WTC11 (cell line): ENCODE results near the gene TP73. TPM values are rescaled to one million over a fixed set of nuclear protein-coding genes. Genes with fewer than 3 reads are reported as not detected.

Source experiments
- ATAC-seq: fragments of 200-7000 bp; cut with Tn5 transposase; 2 replicates; pipeline ENCODE4 v1.10.0; 2021; ENCODE audit warnings: mild to moderate bottlenecking, moderate library complexity
- CTCF ChIA-PET: fragments of 300-600 bp; sonication (Branson Sonifier 250); formaldehyde crosslinking; loops from one replicate; lab custom pipeline; 2021; ENCODE audit warnings: antibody characterized with exemption; lab: Charles Lee
- POLR2A ChIA-PET: fragments of 350-600 bp; sonication (Branson Sonifier 250); formaldehyde crosslinking; loops from one replicate; lab custom pipeline; 2021; ENCODE audit warnings: antibody characterized with exemption; lab: Charles Lee
- DNase-seq: peaks from one replicate; pipeline ENCODE4 v3.0.0; 2021; ENCODE audit warnings: low spot score
- H3K27ac Mint-ChIP-seq: 2 replicates; pipeline ENCODE4 v1.8.0; 2021; ENCODE audit warnings: mixed read lengths
- H3K27me3 Mint-ChIP-seq: 2 replicates; pipeline ENCODE4 v1.8.0; 2021; ENCODE audit warnings: low read depth, mild to moderate bottlenecking, moderate library complexity, mixed read lengths
- H3K36me3 Mint-ChIP-seq: 2 replicates; pipeline ENCODE4 v1.8.0; 2021; ENCODE audit warnings: mixed read lengths
- H3K4me1 Mint-ChIP-seq: 2 replicates; pipeline ENCODE4 v1.8.0; 2022; ENCODE audit warnings: mixed read lengths
- H3K4me3 Mint-ChIP-seq: 2 replicates; pipeline ENCODE4 v1.8.0; 2021; ENCODE audit warnings: mild to moderate bottlenecking, moderate library complexity, mixed read lengths
- H3K9me3 Mint-ChIP-seq: 2 replicates; pipeline ENCODE4 v1.8.0; 2021; ENCODE audit warnings: mixed read lengths
- ATF1 ChIP-seq: sonication (generic); formaldehyde crosslinking; IDR thresholded peaks from 2 replicates; pipeline ENCODE4 v1.8.1; 2023; ENCODE audit warnings: mild to moderate bottlenecking, moderate library complexity, missing genetic modification reagents
- ATF2 ChIP-seq: sonication (generic); formaldehyde crosslinking; IDR thresholded peaks from 2 replicates; pipeline ENCODE4 v1.8.1; 2022; ENCODE audit warnings: low read depth, missing genetic modification reagents, borderline replicate concordance
- ATF6 ChIP-seq: sonication (generic); formaldehyde crosslinking; IDR thresholded peaks from 2 replicates; pipeline ENCODE4 v1.8.1; 2023; ENCODE audit warnings: mild to moderate bottlenecking, missing genetic modification reagents
- CREB1 ChIP-seq: sonication (generic); formaldehyde crosslinking; IDR thresholded peaks from 2 replicates; pipeline ENCODE4 v1.8.0; 2023; ENCODE audit warnings: mild to moderate bottlenecking, missing genetic modification reagents
- CREM ChIP-seq: sonication (generic); formaldehyde crosslinking; IDR thresholded peaks from 2 replicates; pipeline ENCODE4 v1.8.1; 2022; ENCODE audit warnings: mild to moderate bottlenecking, missing genetic modification reagents, moderate library complexity
- CTCF ChIP-seq: fragments of 200-600 bp; IDR thresholded peaks from 2 replicates; pipeline ENCODE4 v1.8.0; 2022; ENCODE audit warnings: antibody characterized with exemption
- EMX1 ChIP-seq: fragments of 250-450 bp; sonication (Bioruptor Pico); IDR thresholded peaks from 2 replicates; pipeline ENCODE4 v1.8.0; 2021; ENCODE audit warnings: mild to moderate bottlenecking
- ETV6 ChIP-seq: sonication (generic); formaldehyde crosslinking; IDR thresholded peaks from 2 replicates; pipeline ENCODE4 v1.8.1; 2022; ENCODE audit warnings: mild to moderate bottlenecking, missing genetic modification reagents
- FOXK1 ChIP-seq: sonication (generic); formaldehyde crosslinking; IDR thresholded peaks from 2 replicates; pipeline ENCODE4 v1.8.0; 2022; ENCODE audit warnings: mild to moderate bottlenecking, moderate library complexity, missing genetic modification reagents
- HMGA2 ChIP-seq: fragments of 250-450 bp; sonication (Bioruptor Pico); IDR thresholded peaks from 2 replicates; pipeline ENCODE4 v1.4.0; 2021; ENCODE audit warnings: mild to moderate bottlenecking, moderate library complexity
- IRF1 ChIP-seq: sonication (generic); formaldehyde crosslinking; IDR thresholded peaks from 2 replicates; pipeline ENCODE4 v1.8.0; 2023; ENCODE audit warnings: missing genetic modification reagents
- JUN ChIP-seq: sonication (generic); formaldehyde crosslinking; IDR thresholded peaks from 2 replicates; pipeline ENCODE4 v1.8.0; 2023; ENCODE audit warnings: mild to moderate bottlenecking, missing genetic modification reagents
- MLX ChIP-seq: sonication (generic); formaldehyde crosslinking; IDR thresholded peaks from 2 replicates; pipeline ENCODE4 v1.8.1; 2023; ENCODE audit warnings: mild to moderate bottlenecking, missing genetic modification reagents, moderate library complexity
- SMAD3 ChIP-seq: sonication (generic); formaldehyde crosslinking; IDR thresholded peaks from 2 replicates; pipeline ENCODE4 v1.8.0; 2022; ENCODE audit warnings: missing genetic modification reagents, mild to moderate bottlenecking, borderline replicate concordance
- SP1 ChIP-seq: sonication (generic); formaldehyde crosslinking; conservative IDR thresholded peaks from 2 replicates; pipeline ENCODE4 v1.8.1; 2022; ENCODE audit warnings: missing genetic modification reagents
- USF1 ChIP-seq: sonication (generic); formaldehyde crosslinking; IDR thresholded peaks from 2 replicates; pipeline ENCODE4 v1.8.0; 2022; ENCODE audit warnings: mild to moderate bottlenecking, missing genetic modification reagents
- ZMAT4 ChIP-seq: fragments of 250-450 bp; sonication (Bioruptor Pico); IDR thresholded peaks from 2 replicates; pipeline ENCODE4 v1.9.0; 2021; ENCODE audit warnings: mild to moderate bottlenecking
- ZNF232 ChIP-seq: sonication (generic); formaldehyde crosslinking; IDR thresholded peaks from 2 replicates; pipeline ENCODE4 v1.8.0; 2022; ENCODE audit warnings: mild to moderate bottlenecking, missing genetic modification reagents
- ZNF263 ChIP-seq: sonication (generic); formaldehyde crosslinking; IDR thresholded peaks from 2 replicates; pipeline ENCODE4 v1.8.1; 2022; ENCODE audit warnings: low read depth, mild to moderate bottlenecking, moderate library complexity, missing genetic modification reagents
- ZNF317 ChIP-seq: sonication (generic); formaldehyde crosslinking; IDR thresholded peaks from 2 replicates; pipeline ENCODE4 v1.8.1; 2023; ENCODE audit warnings: low read depth, mild to moderate bottlenecking, moderate library complexity, missing genetic modification reagents, borderline replicate concordance
- ZNF396 ChIP-seq: fragments of 250-450 bp; sonication (Bioruptor Pico); IDR thresholded peaks from 2 replicates; pipeline ENCODE4 v1.8.0; 2021; ENCODE audit warnings: mild to moderate bottlenecking, moderate library complexity, borderline replicate concordance
- ZNF671 ChIP-seq: fragments of 250-450 bp; sonication (Bioruptor Pico); IDR thresholded peaks from 2 replicates; pipeline ENCODE4 v1.8.0; 2021; ENCODE audit warnings: mild to moderate bottlenecking
- total RNA-seq: library from RNA; stranded (reverse); gene quantifications from 3 replicates; pipeline ENCODE4 v1.2.3, GENCODE V29; 2021

TP73 gene
- total RNA-seq, 1 experiment from 2014 or later = 5.7 TPM

GRCh38 chr1:3767328-3767925, 115.1 kb downstream of the TP73 start (continued):
- TF ChIP-seq CTCF (no peak), ATF6 (CRISPR knock-in tag) (no peak), FOXK1 (CRISPR knock-in tag) (no peak), ETV6 (CRISPR knock-in tag) (no peak), ZNF317 (CRISPR knock-in tag) (no peak), CREM (CRISPR knock-in tag) (no peak), ZNF263 (CRISPR knock-in tag) (no peak)

- Mint-ChIP-seq H3K27me3 (peaks cover 18% of the 10 kb centered on the region), H3K4me3 (no peak overlapping the region)
- TF ChIP-seq CREB1 (CRISPR knock-in tag) (no peak), USF1 (CRISPR knock-in tag) (no peak), ZMAT4 (CRISPR knock-in tag) (no peak), MLX (CRISPR knock-in tag) (no peak), SMAD3 (no peak), ATF2 (no peak), SP1 (no peak), HMGA2 (CRISPR knock-in tag) (no peak), JUN (CRISPR knock-in tag) (no peak), ZNF263 (CRISPR knock-in tag) (no peak), EMX1 (no peak), ZNF232 (CRISPR knock-in tag) (no peak), IRF1 (CRISPR knock-in tag) (no peak), ATF1 (CRISPR knock-in tag) (no peak), ZNF396 (CRISPR knock-in tag) (no peak), ZNF671 (CRISPR knock-in tag) (no peak)
- TF ChIP-seq, all 79 proteins: peak for 0
- Mint-ChIP-seq H3K27ac (no peak overlapping the region), H3K9me3 (peaks cover 21% of the 10 kb centered on the region; the same call in 1 of the 2 replicates), H3K36me3 (peaks cover 5% of the 10 kb centered on the region; the same call in 1 of the 2 replicates), H3K4me1 (peaks cover 21% of the 10 kb centered on the region)
- CTCF ChIA-PET = interaction anchor here (1.7 kb wide), 1 partner anchor 59 kb away, joined by 3 read pairs; no protein-coding TSS in a partner anchor
- ATAC-seq (no peak), DNase-seq (no peak)
- POLR2A ChIA-PET = interaction anchor here (0.5 kb wide), 1 partner anchor 35 kb away, joined by 4 read pairs; no protein-coding TSS in a partner anchor
Observed at GRCh38 chr1:3768811-3769390, 116.6 kb downstream of the TP73 start.
